Astrocyte (in vitro differentiated cells and primary cell): ENCODE measurements around the gene PTPRD.

Experiments
- EZH2 ChIP-seq: IDR thresholded peaks from 2 replicates; pipeline ENCODE4 v1.6.1; 2012; ENCODE audit warnings: mild to moderate bottlenecking, low read length, inconsistent platforms; ENCODE audit not compliant: insufficient read depth
- TF ChIP-seq, protein P1 (sequence below): IDR thresholded peaks from 2 replicates; pipeline ENCODE4 v1.5.1; 2011; ENCODE audit warnings: low read depth, mild to moderate bottlenecking, inconsistent platforms, low read length, moderate library complexity; ENCODE audit not compliant: insufficient read depth

DNA sequence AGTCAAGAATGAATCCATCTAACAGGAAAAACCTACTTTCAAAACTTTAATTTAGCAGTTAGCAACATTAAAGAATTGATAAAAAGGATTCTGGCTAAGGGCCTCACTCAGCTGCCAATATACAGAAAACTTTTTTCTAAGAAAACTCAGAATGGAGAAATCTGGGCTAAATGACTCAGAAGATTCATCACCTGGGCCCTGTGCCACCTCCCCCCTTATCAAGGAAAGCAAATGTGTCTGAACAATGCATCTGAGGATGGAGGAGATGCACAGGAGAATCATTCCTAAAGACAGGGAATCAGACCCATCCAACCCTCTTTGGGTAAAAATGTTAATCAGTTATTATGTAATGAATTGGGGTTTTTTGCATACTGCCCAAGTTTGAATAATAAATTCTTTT is 2221.2 kb downstream of the PTPRD start:
- TF ChIP-seq EZH2, result no peak
- TF ChIP-seq, protein P1, sequence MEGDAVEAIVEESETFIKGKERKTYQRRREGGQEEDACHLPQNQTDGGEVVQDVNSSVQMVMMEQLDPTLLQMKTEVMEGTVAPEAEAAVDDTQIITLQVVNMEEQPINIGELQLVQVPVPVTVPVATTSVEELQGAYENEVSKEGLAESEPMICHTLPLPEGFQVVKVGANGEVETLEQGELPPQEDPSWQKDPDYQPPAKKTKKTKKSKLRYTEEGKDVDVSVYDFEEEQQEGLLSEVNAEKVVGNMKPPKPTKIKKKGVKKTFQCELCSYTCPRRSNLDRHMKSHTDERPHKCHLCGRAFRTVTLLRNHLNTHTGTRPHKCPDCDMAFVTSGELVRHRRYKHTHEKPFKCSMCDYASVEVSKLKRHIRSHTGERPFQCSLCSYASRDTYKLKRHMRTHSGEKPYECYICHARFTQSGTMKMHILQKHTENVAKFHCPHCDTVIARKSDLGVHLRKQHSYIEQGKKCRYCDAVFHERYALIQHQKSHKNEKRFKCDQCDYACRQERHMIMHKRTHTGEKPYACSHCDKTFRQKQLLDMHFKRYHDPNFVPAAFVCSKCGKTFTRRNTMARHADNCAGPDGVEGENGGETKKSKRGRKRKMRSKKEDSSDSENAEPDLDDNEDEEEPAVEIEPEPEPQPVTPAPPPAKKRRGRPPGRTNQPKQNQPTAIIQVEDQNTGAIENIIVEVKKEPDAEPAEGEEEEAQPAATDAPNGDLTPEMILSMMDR, result no peak
